LNCaP clone FGC (cell line): ENCODE data around the gene GRHL3.
"Not testable (repeated sequence)": the region's sequence is repeated elsewhere in the genome, so short reads cannot be mapped to it uniquely, and the experiment has no call there.

ENCODE experiments used
- DNase-seq: peaks from one replicate; pipeline ENCODE4 v3.0.0-alpha.2; 2011; ENCODE audit warnings: low read depth
- H3K4me3 ChIP-seq: 2 replicates; pipeline ENCODE4 v1.5.1; 2011; ENCODE audit warnings: mild to moderate bottlenecking, low read depth, low read length, control low read depth
- CTCF ChIP-seq: IDR thresholded peaks from 2 replicates; pipeline ENCODE4 v1.5.1; 2012; ENCODE audit warnings: mild to moderate bottlenecking; ENCODE audit not compliant: control insufficient read depth, insufficient read depth; ENCODE audit errors: extremely low read depth

Gene GRHL3

GRCh38 chr1:24319312-24319863, at the start of gene GRHL3:
TSS of gene GRHL3 (plus strand) at chr1:24319357. CDS start at chr1:24319552, 195 bp downstream.
- TF ChIP-seq CTCF: no peak
- H3K4me3 ChIP-seq: peak within 1 kb of the TSS; percentile 45
- peak; percentile 50 for DNase-seq

DNA sequence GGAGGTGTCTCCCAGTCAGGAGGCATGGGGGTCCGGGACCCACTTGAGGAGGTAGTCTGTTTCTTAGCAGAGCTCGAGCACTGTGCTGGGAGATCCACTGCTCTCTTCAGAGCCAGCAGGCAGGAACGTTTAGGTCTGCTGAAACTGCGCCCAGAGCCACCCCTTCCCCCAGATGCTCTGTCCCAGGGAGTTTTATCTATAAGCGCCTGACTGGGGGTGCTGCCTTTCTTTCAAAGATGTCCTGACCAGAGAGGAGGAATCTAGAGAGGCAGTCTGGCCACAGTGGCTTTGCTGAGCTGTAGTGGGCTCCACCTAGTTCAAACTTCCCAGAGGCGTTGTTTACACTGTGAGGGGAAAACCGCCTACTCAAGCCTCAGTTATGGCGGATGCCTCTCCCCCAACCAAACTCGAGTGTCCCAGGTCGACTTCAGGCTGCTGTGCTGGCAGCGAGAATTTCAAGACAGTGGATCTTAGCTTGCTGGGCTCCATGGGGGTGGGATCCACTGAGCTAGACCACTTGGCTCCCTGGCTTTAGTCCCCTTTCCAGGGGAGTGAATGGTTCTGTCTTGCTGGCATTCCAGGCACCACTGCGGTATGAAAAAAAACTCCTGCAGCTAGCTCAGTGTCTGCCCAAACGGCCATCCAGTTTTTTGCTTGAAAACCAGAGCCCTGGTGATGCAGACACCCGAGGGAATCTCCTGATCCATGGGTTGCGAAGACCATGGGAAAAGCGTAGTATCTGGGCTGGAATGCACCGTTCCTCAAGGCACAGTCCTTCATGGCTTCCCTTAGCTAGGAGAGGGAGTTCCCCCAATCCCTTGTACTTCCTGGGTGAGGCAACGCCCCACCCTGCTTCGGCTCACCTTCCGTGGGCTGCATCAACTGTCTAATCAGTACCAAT, 44.7 kb upstream of the GRHL3 start:
- not testable (repeated sequence) for DNase-seq, H3K4me3 ChIP-seq

DNA sequence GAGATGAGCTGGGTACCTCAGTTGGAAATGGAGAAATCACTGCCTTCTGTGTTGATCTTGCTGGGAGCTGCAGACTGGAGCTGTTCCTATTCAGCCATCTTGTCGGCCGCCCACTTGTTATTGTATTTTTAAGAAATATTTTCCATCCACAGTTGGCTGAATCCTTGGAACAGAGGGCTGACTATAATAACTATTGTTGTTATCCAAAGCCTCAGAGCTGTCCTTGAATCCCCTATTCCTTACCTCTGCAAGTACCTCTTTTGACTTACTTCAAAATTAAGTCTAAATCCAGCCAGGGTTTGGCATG, 44.1 kb upstream of the GRHL3 start:
- no peak for DNase-seq
- no peak overlapping the region for H3K4me3 ChIP-seq
- no peak for TF ChIP-seq CTCF

- H3K4me3 ChIP-seq: no peak overlapping the region
- no peak for DNase-seq
- no peak for TF ChIP-seq CTCF
These were observed 43.6 kb upstream of the GRHL3 start for GRCh38 chr1:24275510-24275909.

DNA sequence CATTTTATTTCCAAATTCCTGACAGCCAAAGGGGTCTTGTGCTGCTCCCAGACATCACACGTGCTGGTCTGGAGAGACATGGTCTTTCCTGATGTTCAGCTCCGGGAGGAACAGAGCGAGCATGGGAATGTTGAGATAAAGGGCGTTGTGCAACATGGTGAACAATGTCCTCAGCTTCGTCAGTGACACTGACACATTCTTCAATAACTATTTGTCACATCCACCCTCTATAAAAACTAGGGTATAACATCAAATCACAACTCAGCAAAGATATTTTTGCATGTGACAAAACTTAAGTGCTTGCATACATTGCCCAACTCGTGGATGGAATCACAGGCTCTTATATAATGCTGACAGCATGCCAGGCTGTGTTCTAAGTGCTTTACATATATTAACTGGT, 42.4 kb upstream of the GRHL3 start:
- no peak for DNase-seq
- TF ChIP-seq CTCF: no peak
- H3K4me3 ChIP-seq: no peak overlapping the region

DNA sequence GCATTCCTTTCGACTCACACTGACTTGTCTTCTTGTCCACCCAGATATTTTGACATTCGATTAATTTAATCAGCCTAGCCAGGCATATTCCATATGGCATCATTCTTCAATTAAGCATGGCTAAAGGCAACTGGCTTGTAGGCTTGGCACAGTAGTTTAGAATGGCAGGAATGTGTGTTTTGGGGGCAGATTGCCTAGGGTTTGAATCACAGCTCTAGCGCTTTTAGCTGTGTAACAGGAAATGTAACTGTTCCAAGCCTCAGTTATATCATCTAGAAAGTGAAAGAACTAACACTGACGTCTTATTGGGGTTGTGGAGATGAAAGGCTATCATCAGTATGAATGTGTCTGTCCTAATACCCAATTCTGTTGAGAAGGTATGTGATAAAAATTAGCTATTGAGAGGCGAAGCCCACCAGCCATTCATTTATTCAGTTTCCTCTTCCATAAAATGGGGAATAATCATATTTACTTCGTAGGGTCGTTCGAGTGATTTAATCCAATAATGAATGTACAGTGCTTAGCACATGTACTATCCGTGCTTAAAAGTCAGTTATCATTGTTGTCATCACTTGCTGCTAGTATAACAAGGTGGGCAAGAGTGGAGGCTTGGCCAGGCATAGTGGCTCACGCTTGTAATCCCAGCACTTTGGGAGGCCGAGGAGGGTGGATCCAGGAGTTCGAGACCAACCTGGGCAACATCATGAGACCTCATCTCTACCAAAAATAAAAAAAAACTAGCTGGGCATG, 41.6 kb upstream of the GRHL3 start:
- no peak overlapping the region for H3K4me3 ChIP-seq
- no peak for DNase-seq
- TF ChIP-seq CTCF: no peak

- no peak for TF ChIP-seq CTCF
- DNase-seq: no peak
- no peak overlapping the region for H3K4me3 ChIP-seq
These were observed 40.4 kb upstream of the GRHL3 start for GRCh38 chr1:24278726-24279125.
